Endometrial microvascular endothelial cells (primary cell): ENCODE measurements around the gene PGAP3. TPM values are rescaled to one million over a fixed set of nuclear protein-coding genes. Genes with fewer than 3 reads are reported as not detected.

ENCODE experiments used
- in situ Hi-C: cut with HindIII; loops from 2 replicates; pipeline ENCODE4 v1.10.0; 2017; ENCODE audit warnings: low sequenced_read_pairs, low pct_unique_long_range_greater_than_20kb; ENCODE audit errors: inconsistent ontology term
- total RNA-seq: library from RNA; depleted of rRNA; stranded (reverse); fragments of >200 nt; gene quantifications from one replicate; pipeline ENCODE4 v1.2.3, GENCODE V29; 2015; ENCODE audit errors: inconsistent ontology term

The PGAP3 gene
- total RNA-seq, 1 donor from 2014 or later = 7.4 TPM

- in situ Hi-C loops = no loop called here
Observed at GRCh38 chr17:39629898-39630297, 58.0 kb downstream of the PGAP3 start.

- in situ Hi-C loops = no loop called here
Observed at GRCh38 chr17:39629494-39629880, 58.4 kb downstream of the PGAP3 start.

GRCh38 chr17:39628655-39629493, 59.0 kb downstream of the PGAP3 start:
- in situ Hi-C loops = no loop called here

- in situ Hi-C loops = no loop called here
Observed at GRCh38 chr17:39627712-39628516, 59.9 kb downstream of the PGAP3 start.

- in situ Hi-C loops = no loop called here
Observed at GRCh38 chr17:39627047-39627711, 60.7 kb downstream of the PGAP3 start.

GRCh38 chr17:39626171-39627046, 61.4 kb downstream of the PGAP3 start, which contains the start of gene PPP1R1B:
Gene PPP1R1B, plus strand, starts transcription at chr17:39626952. Its CDS starts 441 bp downstream, at chr17:39627393.
- in situ Hi-C loops = no loop called here

GRCh38 chr17:39625198-39625785, 62.6 kb downstream of the PGAP3 start:
- in situ Hi-C loops = no loop called here

GRCh38 chr17:39624313-39624712, 63.5 kb downstream of the PGAP3 start:
- in situ Hi-C loops = no loop called here

- in situ Hi-C loops = no loop called here
Observed at GRCh38 chr17:39623356-39623950, 64.4 kb downstream of the PGAP3 start.

- in situ Hi-C loops = no loop called here
Observed at GRCh38 chr17:39622380-39623006, 65.4 kb downstream of the PGAP3 start.

GRCh38 chr17:39621523-39622379, 66.1 kb downstream of the PGAP3 start:
- in situ Hi-C loops = no loop called here

Other genes starting within 250 kb of the PGAP3 start
- 28.0 TPM for gene MED1, start 236.8 kb downstream of the PGAP3 start, total RNA-seq
- 25.8 TPM for gene CDK12, start 226.6 kb downstream of the PGAP3 start, total RNA-seq
- not detected for gene NEUROD2, start 80.1 kb downstream of the PGAP3 start, total RNA-seq
- not detected for gene PPP1R1B, start 61.1 kb downstream of the PGAP3 start, total RNA-seq
- 52.8 TPM for gene STARD3, start 50.9 kb downstream of the PGAP3 start, total RNA-seq
- 0.93 TPM for gene TCAP, start 22.7 kb downstream of the PGAP3 start, total RNA-seq
- gene PNMT, start 19.6 kb downstream of the PGAP3 start, total RNA-seq = not detected
- gene ERBB2, start 12.0 kb upstream of the PGAP3 start, total RNA-seq = 35.4 TPM
- gene MIEN1, start 42.5 kb upstream of the PGAP3 start, total RNA-seq = 80.7 TPM
- gene GRB7, start 49.9 kb upstream of the PGAP3 start, total RNA-seq = not detected
- gene IKZF3, start 176.3 kb upstream of the PGAP3 start, total RNA-seq = not detected
- not detected for gene ZPBP2, start 180.1 kb upstream of the PGAP3 start, total RNA-seq
- 0.19 TPM for gene GSDMB, start 230.6 kb upstream of the PGAP3 start, total RNA-seq
- gene ORMDL3, start 239.5 kb upstream of the PGAP3 start, total RNA-seq = 13.8 TPM
- gene LRRC3C, start 239.7 kb upstream of the PGAP3 start, total RNA-seq = not detected